ENCODE data around the gene TIMM17A.
"Not testable (repeated sequence)": the region's sequence is repeated elsewhere in the genome, so short reads cannot be mapped to it uniquely, and the experiment has no call there.

Gene TIMM17A

DNA sequence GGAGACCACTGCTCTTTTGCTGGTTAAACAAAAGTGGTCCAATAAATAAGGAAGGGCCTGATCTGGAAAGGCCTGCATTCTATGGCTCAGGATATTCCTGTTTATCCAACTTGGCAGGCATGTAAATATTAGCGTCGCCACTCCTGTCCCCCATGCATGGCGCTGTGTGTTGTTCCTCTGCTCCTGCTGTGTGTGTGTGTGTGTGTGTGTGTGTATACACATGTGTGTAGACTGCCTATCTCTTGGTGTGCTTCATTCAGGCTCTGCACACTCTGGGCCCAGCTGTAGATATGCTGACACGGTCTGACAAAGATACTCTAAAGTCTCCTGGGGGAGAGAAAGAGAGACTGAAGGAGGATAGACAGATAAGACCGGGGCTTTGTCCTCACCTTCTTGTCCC lies 15.7 kb upstream of the TIMM17A start:
- no peak for DNase-seq (ENCODE audit: low spot score)

GRCh38 chr1:201940316-201940715 lies 15.0 kb upstream of the TIMM17A start:
- not testable (repeated sequence) for DNase-seq (ENCODE audit: low spot score)

- DNase-seq (ENCODE audit: low spot score), result peak; percentile 51
Observed at GRCh38 chr1:201941420-201942128, 13.7 kb upstream of the TIMM17A start.

- no peak for DNase-seq (ENCODE audit: low spot score)
Observed at GRCh38 chr1:201942129-201942495, 13.2 kb upstream of the TIMM17A start.

GRCh38 chr1:201944002-201944401 lies 11.3 kb upstream of the TIMM17A start:
- DNase-seq (ENCODE audit: low spot score), result no peak

- DNase-seq (ENCODE audit: low spot score), result no peak
Observed at GRCh38 chr1:201944639-201945038, 10.7 kb upstream of the TIMM17A start.

DNA sequence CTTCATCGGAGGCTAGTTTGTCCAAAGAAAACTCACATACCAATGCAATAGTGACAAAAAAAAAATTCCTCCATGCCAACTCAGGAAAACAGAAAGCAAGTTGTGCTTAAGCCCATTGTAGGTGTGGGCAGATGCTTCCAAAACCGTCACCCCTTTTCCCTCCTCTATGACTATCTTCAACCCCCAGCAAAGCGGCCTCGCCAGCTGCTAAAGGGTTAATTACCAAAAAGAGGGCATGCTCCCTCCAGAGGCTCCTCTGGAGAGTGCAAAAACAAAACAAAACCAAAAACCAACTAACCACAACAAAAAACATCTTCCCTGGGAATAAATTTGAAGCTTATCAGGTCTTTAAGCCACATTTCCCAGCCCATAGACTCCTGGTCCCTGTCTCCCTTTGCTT lies 10.1 kb upstream of the TIMM17A start:
- no peak for DNase-seq (ENCODE audit: low spot score)

DNA sequence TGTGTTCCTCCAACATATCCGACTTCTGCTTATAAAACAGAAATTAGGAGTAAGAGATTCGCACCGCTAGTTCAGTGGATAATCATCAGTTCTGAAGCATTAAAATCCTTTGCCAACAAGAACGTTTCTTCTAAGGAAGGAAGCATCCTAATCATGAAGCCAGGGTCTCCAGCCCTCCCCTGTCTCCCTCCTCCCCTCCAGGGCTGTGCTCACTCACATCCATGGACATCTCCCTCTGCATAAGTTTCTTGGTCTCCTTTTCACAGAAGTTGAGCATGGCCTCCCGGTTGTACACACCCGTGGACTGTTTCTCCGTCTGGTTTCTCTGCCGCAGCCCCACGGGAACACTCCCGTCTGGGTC lies 9.5 kb upstream of the TIMM17A start:
- no peak for DNase-seq (ENCODE audit: low spot score)

- peak; percentile 72 for DNase-seq (ENCODE audit: low spot score)
Observed at GRCh38 chr1:201946224-201946908, 8.9 kb upstream of the TIMM17A start, which contains the start of gene LMOD1. Gene LMOD1, minus strand, starts transcription at chr1:201946548. Its CDS starts 208 bp downstream, at chr1:201946340.

GRCh38 chr1:201947697-201948008 lies 7.7 kb upstream of the TIMM17A start:
- no peak for DNase-seq (ENCODE audit: low spot score)

DNA sequence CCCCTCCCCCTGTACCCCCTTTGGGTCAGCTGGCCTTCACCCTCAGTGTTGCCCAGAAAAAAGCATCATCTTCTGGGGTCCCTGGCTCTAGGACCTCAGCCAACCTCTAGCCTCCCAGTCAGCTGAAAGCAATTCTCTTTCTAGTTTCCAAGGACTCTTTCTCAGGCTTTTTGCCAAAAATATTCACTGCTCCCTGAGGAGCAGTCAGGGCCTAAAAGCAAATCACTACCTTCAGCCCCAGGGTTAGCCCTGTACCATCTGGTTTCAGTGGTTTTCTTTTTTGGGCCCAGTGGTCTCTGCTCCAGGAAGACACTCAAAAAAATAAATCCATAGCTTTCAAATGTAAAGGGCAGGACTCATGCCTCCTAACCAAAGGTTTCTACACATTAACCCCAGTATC lies 5.8 kb upstream of the TIMM17A start:
- DNase-seq (ENCODE audit: low spot score), result no peak

- no peak for DNase-seq (ENCODE audit: low spot score)
Observed at GRCh38 chr1:201954263-201955008, 867 bp upstream of the TIMM17A start.

DNA sequence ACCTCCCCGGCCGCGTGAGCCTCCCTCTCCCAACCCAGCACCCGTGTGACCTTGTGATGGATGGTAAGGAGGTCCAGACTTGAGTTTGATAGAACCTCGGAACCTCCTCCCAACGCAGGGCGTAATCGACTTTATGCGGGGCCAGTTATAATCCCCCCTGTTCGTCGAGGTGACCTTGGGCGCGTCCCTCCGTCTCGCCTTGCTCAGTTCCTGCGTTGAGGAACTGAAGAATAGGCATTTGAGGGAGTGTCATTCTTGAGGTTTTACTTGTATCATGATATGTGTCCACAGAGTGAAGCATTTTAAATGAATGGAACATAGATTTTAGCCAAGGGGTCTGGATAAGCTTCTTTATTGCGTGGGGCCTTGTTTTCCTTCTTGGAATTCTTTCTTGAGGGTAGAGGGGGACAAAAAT lies 433 bp downstream of the TIMM17A start:
- no peak for DNase-seq (ENCODE audit: low spot score)

DNA sequence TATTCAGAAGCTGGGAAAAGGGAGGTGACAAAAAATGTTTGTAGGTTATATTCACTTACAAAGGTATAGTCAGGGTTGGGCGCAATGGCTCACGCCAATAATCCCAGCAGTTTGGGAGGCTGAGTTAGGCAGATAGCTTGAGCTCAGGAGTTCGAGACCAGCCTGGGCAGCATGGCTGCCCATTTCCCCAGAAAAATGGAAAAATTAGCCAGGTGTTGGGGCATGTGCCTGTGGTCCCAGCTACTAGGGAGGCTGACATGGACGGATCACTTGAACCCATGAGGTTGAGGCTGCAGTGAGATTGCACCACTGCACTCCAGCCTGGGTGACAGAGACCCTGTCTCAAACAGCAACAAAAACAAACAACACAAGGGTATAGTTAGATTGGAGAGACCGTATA lies 3.0 kb downstream of the TIMM17A start:
- DNase-seq (ENCODE audit: low spot score), result no peak

DNA sequence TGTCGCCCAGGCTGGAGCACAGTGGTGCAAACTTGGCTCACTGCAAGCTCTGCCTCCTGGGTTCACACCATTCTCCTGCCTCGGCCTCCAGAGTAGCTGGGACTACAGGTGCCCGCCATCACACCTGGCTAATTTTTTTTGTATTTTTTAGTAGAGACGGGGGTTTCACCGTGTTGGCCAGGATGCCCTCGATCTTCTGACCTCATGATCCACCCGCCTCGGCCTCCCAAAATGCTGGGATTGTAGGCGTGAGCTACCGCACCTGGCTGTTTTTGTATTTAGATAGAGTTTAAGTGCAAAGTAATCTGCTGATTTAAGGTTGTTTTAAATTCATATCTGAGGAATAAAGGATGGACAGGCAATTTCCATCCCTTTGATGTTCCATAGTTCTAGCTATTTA lies 7.1 kb downstream of the TIMM17A start:
- DNase-seq (ENCODE audit: low spot score), result not testable (repeated sequence)

DNA sequence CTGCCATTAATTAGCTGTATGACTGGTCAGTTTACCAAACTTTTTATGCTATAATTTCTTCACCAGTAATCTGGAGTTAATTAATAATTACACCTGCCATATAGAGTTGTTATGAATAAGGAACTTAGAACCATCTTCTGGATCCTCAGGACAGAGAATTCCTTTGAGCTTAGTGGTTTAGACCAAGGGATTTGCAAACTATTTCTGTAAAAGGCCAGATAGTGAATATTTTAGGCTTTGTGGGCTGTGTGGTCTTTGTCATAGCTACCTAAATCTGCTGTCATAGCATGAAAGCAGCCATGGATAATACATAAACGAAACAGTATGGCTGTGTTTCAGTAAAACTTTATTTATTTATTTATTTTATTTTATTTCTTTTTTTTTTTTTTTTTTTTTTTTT lies 9.0 kb downstream of the TIMM17A start:
- DNase-seq (ENCODE audit: low spot score), result no peak

GRCh38 chr1:201966171-201966570 lies 10.9 kb downstream of the TIMM17A start:
- no peak for DNase-seq (ENCODE audit: low spot score)

DNA sequence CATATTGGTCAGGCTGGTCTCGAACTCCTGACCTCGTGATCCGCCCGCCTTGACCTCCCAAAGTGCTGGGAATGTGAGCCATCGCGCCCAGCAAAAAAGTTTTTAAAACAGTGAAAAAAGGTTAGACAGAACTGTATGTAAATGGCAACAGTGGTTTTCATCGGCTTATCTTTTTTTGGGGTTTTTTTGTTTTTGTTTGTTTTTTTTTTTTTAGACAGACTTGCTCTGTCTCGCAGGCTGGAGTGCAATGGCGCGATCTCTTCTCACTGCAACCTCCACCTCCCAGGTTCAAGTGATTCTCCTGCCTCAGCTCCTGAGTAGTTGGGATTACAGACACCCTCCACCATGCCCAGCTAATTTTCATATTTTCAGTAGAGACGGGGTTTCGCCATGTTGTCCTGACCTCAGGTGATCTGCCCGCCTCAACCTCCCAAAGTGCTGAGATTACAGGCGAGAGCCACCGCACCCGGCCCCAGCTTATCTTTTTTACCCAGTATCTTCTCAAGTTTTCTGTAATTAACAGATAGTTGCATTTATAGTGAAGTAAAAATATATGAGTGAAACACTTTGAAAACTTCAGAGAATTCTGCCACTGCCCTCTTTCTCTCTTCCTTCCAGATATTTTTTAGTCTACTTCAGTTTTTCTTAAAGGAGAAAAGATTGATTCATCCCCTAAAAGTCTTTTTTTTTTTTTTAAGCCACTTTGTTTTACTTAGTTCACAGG lies 13.1 kb downstream of the TIMM17A start:
- DNase-seq (ENCODE audit: low spot score), result no peak

DNA sequence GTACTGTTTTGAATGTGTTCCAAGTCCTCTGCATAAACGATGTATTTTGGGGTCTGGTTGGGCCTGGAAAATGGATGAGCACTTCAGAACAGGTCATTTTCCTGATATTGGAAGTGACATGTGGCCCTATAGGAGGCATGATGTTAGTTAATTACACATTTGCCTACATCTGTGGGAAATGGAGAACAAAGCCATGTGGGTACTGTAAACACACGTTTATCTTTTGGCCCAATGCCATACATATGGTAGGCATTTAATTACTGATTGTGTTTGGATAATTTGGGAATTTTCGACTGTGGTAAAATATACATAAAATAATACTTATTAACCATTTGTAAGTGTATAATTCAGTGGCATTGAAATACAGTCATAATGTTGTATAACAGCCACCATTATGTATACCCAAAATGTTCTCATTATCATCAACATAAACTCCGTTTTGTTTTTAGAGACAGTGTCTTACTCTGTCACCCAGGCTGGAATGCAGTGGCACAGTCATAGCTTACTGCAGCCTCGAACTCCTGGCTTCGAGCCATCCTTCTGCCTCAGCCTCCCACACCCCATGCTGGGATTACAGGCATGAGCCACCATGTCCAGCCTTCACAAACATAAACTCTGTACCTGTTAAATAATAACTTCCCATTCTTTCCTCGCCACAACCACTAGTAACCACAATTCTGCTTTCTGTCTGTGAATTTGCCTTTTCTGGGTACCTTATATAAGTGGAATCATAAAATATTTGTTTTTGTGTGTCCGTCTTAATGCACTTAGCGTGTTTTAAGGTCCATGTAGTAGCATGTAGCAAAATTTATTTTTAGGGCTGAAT lies 15.2 kb downstream of the TIMM17A start:
- no peak for DNase-seq (ENCODE audit: low spot score)

DNA sequence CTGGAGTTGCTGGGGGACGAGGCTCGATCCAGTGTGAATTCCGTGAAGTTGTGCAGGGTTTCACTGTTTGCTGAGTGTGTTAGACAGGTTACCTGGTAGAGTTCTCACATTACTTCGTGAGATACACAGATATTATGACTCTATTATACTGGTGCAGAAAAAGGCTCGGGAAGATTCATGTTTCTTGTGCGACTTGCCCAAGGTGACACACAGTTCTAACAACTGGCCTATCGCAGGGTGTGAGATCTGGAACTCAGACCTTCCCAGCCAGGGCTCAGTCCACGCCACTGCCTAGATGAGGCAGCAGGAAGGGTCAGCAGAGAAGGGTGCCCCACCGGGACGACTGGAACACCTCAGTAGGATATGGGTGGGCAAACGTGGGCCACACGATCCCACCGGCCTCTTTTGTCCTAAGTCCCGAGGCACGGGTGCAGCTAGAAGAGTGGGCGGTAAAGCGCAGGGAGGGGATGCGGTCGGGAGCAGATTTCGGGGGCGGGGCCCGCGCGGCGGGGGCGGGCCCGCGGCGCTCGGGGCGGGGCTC lies 26.8 kb downstream of the TIMM17A start:
- peak; percentile 42 for DNase-seq (ENCODE audit: low spot score)
